ENCODE results near the gene LYPD6B. TPM values are rescaled to one million over a fixed set of nuclear protein-coding genes. Genes with fewer than 3 reads are reported as not detected.

The LYPD6B gene
- total RNA-seq, 1 donor from 2014 or later = not detected

DNA sequence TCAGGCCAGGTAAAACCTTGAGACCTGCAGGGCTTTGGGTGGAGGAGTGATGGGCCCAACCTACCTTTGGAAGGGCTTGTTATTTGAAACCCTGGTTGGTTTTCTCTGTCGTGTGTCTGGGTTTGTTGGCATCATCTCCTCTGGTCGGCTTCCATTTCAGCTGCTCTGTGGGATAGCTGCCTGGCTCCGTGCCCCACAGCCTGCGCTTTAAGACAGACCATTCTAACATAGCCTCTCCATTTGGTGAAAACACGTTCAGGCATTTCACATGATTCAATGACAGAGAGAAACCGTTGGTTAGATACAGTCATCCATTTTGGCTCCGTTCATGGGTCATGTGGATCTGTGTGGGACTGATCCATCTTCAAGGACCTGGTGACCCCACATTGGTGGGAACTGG is 37.0 kb upstream of the LYPD6B start:
- Mint-ChIP-seq H3K4me3 (ENCODE audit: low read depth) (no peak overlapping the region), H3K27ac (no peak overlapping the region), H3K4me1 (ENCODE audit: low read depth) (peaks cover 11% of the 10 kb centered on the region), H3K27me3 (ENCODE audit: low read depth) (no peaks in the 10 kb centered on the region), H3K36me3 (ENCODE audit: low read depth) (peaks cover 9% of the 10 kb centered on the region), H3K9me3 (no peaks in the 10 kb centered on the region)
- intact Hi-C loops (cut with micrococcal nuclease) = loop anchor here (5.0 kb wide), 1 partner anchor 124 kb away; the partner anchor contains the start of gene KIF5C
- DNase-seq (ENCODE audit: low spot score) = no peak

- no peaks in the 10 kb centered on the region for H3K27me3 Mint-ChIP-seq (ENCODE audit: low read depth)
Measured at GRCh38 chr2:149002378-149002890, 36.1 kb upstream of the LYPD6B start.

DNA sequence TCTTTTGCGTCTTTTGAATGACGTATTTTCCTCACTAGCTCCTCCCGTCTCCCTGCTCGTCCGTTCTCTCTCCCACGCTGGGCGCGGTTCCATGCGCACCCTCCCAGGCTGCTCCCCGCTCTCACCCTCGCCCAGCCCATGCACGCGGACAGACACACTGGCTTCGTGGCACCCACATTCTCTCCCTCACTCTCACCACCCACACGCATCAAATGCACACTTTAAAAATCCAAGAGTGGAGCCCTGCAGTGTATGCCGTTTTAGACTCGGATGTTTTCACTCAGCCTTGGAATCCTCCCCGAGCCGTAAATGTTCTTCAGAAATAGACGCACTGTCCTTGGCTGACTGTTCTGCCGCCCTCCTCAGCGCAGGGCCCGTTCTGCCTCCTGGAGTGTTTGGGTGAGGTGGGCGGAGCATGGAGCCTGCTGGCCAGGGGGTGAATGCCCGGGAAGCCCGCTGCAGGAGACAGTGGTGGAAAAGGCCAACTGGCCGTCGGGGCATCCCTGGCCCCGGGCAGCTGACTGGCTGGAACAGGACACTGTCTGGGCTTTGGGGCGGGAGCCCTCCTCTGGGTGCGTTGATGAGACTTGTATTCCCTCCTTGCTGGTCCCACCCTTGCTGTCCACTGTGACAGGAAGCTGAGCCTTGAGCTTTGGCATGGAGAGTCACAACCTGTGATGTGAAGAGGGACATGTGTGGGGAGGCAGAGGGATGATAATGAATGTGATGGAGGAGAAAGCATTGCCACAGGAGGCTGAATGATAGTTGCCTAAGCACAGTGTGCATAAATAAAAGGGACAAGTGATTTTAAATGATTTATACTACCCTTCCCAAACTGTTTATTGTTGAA is 35.4 kb upstream of the LYPD6B start:
- H3K9me3 Mint-ChIP-seq = no peaks in the 10 kb centered on the region
- no peak for DNase-seq (ENCODE audit: low spot score)
- intact Hi-C loops (cut with micrococcal nuclease) = loop anchor here (5.0 kb wide), 1 partner anchor 126 kb away; the partner anchor contains the start of gene KIF5C
- no peak overlapping the region for H3K27ac Mint-ChIP-seq
- peaks cover 11% of the 10 kb centered on the region for H3K4me1 Mint-ChIP-seq (ENCODE audit: low read depth)
- H3K4me3 Mint-ChIP-seq (ENCODE audit: low read depth) = no peak overlapping the region
- peaks cover 9% of the 10 kb centered on the region for H3K36me3 Mint-ChIP-seq (ENCODE audit: low read depth)
- no peaks in the 10 kb centered on the region for H3K27me3 Mint-ChIP-seq (ENCODE audit: low read depth)

More at GRCh38 chr2:149002378-149002890, 36.1 kb upstream of the LYPD6B start:
- intact Hi-C loops (cut with micrococcal nuclease) = loop anchor here (5.0 kb wide), 1 partner anchor 125 kb away; the partner anchor contains the start of gene KIF5C
- H3K27ac Mint-ChIP-seq = no peak overlapping the region
- H3K36me3 Mint-ChIP-seq (ENCODE audit: low read depth) = peaks cover 9% of the 10 kb centered on the region
- no peaks in the 10 kb centered on the region for H3K9me3 Mint-ChIP-seq
- H3K4me3 Mint-ChIP-seq (ENCODE audit: low read depth) = no peak overlapping the region
- peaks cover 11% of the 10 kb centered on the region for H3K4me1 Mint-ChIP-seq (ENCODE audit: low read depth)
- DNase-seq (ENCODE audit: low spot score) = no peak

- H3K27ac Mint-ChIP-seq = no peak overlapping the region
- no peaks in the 10 kb centered on the region for H3K9me3 Mint-ChIP-seq
- peaks cover 11% of the 10 kb centered on the region for H3K4me1 Mint-ChIP-seq (ENCODE audit: low read depth)
- H3K27me3 Mint-ChIP-seq (ENCODE audit: low read depth) = no peaks in the 10 kb centered on the region
- H3K36me3 Mint-ChIP-seq (ENCODE audit: low read depth) = peaks cover 9% of the 10 kb centered on the region
- DNase-seq (ENCODE audit: low spot score) = no peak
- H3K4me3 Mint-ChIP-seq (ENCODE audit: low read depth) = no peak overlapping the region
- intact Hi-C loops (cut with micrococcal nuclease) = loop anchor here (5.0 kb wide), 1 partner anchor 128 kb away; the partner anchor contains the start of gene KIF5C
Measured at GRCh38 chr2:149004836-149005235, 33.7 kb upstream of the LYPD6B start.

GRCh38 chr2:149005471-149006077 is 32.9 kb upstream of the LYPD6B start:
- peaks cover 3% of the 10 kb centered on the region for H3K4me1 Mint-ChIP-seq (ENCODE audit: low read depth)

GRCh38 chr2:149006883-149007543 is 31.5 kb upstream of the LYPD6B start:
- intact Hi-C loops (cut with micrococcal nuclease) = no loop called here
- Mint-ChIP-seq H3K27ac (no peak overlapping the region), H3K4me3 (ENCODE audit: low read depth) (no peak overlapping the region), H3K4me1 (ENCODE audit: low read depth) (no peaks in the 10 kb centered on the region), H3K9me3 (no peaks in the 10 kb centered on the region), H3K36me3 (ENCODE audit: low read depth) (peaks cover 8% of the 10 kb centered on the region), H3K27me3 (ENCODE audit: low read depth) (no peaks in the 10 kb centered on the region)
- DNase-seq (ENCODE audit: low spot score) = no peak

More at GRCh38 chr2:149005471-149006077, 32.9 kb upstream of the LYPD6B start:
- Mint-ChIP-seq H3K9me3 (no peaks in the 10 kb centered on the region), H3K36me3 (ENCODE audit: low read depth) (peaks cover 12% of the 10 kb centered on the region), H3K4me3 (ENCODE audit: low read depth) (no peak overlapping the region), H3K27me3 (ENCODE audit: low read depth) (no peaks in the 10 kb centered on the region), H3K27ac (no peak overlapping the region)
- no peak for DNase-seq (ENCODE audit: low spot score)
- intact Hi-C loops (cut with micrococcal nuclease) = no loop called here

DNA sequence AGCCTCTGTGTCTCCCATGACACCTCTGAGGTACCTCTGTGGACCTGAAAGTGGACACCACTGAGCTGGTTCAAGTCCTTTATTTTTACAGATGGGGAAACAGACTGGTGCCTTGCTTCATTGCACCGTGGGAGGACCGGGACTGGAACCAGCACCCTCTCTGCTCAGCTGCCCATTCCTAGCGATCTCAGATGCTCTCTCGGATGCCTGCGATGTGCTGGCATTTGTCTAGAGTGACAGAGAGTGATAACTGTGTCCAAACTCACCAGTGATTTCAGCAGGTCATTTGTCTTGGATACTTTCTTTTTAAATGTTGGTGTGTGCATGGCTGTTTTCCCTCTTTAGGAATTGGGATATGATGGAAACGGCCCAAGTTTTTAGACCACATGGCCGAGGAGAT is 30.1 kb upstream of the LYPD6B start:
- H3K4me1 Mint-ChIP-seq (ENCODE audit: low read depth) = no peaks in the 10 kb centered on the region
- no peaks in the 10 kb centered on the region for H3K27me3 Mint-ChIP-seq (ENCODE audit: low read depth)
- H3K4me3 Mint-ChIP-seq (ENCODE audit: low read depth) = no peak overlapping the region
- peaks cover 3% of the 10 kb centered on the region for H3K36me3 Mint-ChIP-seq (ENCODE audit: low read depth)
- no peaks in the 10 kb centered on the region for H3K9me3 Mint-ChIP-seq
- H3K27ac Mint-ChIP-seq = no peak overlapping the region
- intact Hi-C loops (cut with micrococcal nuclease) = no loop called here
- no peak for DNase-seq (ENCODE audit: low spot score)

- H3K4me3 Mint-ChIP-seq (ENCODE audit: low read depth) = no peak overlapping the region
- intact Hi-C loops (cut with micrococcal nuclease) = no loop called here
- H3K27me3 Mint-ChIP-seq (ENCODE audit: low read depth) = no peaks in the 10 kb centered on the region
- no peak for DNase-seq (ENCODE audit: low spot score)
- H3K36me3 Mint-ChIP-seq (ENCODE audit: low read depth) = peaks cover 3% of the 10 kb centered on the region
- no peaks in the 10 kb centered on the region for H3K4me1 Mint-ChIP-seq (ENCODE audit: low read depth)
- no peaks in the 10 kb centered on the region for H3K9me3 Mint-ChIP-seq
- no peak overlapping the region for H3K27ac Mint-ChIP-seq
Measured at GRCh38 chr2:149009576-149010461, 28.7 kb upstream of the LYPD6B start.

- no peaks in the 10 kb centered on the region for H3K9me3 Mint-ChIP-seq
- no peak overlapping the region for H3K4me3 Mint-ChIP-seq (ENCODE audit: low read depth)
- H3K36me3 Mint-ChIP-seq (ENCODE audit: low read depth) = peaks cover 3% of the 10 kb centered on the region
- H3K4me1 Mint-ChIP-seq (ENCODE audit: low read depth) = peaks cover 3% of the 10 kb centered on the region
- intact Hi-C loops (cut with micrococcal nuclease) = no loop called here
- no peaks in the 10 kb centered on the region for H3K27me3 Mint-ChIP-seq (ENCODE audit: low read depth)
- H3K27ac Mint-ChIP-seq = no peak overlapping the region
- DNase-seq (ENCODE audit: low spot score) = no peak
Measured at GRCh38 chr2:149012545-149012944, 26.0 kb upstream of the LYPD6B start.

DNA sequence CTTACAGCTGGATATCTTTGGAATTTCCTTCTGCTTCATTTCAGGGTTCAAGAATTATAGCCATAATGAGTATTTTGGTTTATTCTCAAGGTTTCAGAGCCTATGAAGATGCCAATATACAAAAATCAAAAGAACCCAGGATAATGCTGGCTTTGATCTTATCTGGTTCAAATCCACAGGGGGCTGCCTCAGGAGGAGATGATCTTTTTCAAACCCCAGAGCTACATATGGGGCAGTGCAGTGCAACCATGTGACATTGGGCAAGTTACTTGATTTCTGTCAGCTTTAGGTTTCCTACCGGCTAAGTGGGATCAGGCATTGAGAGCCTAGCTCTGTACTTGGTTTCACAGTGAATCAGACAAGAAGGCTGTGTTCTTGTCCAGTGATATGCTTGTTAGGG is 23.0 kb upstream of the LYPD6B start:
- Mint-ChIP-seq H3K4me1 (ENCODE audit: low read depth) (peaks cover 3% of the 10 kb centered on the region), H3K36me3 (ENCODE audit: low read depth) (no peaks in the 10 kb centered on the region), H3K4me3 (ENCODE audit: low read depth) (no peak overlapping the region), H3K27ac (no peak overlapping the region), H3K9me3 (no peaks in the 10 kb centered on the region), H3K27me3 (ENCODE audit: low read depth) (no peaks in the 10 kb centered on the region)
- DNase-seq (ENCODE audit: low spot score) = no peak
- intact Hi-C loops (cut with micrococcal nuclease) = loop anchor here (5.0 kb wide), 1 partner anchor 297 kb away; no protein-coding TSS in a partner anchor

DNA sequence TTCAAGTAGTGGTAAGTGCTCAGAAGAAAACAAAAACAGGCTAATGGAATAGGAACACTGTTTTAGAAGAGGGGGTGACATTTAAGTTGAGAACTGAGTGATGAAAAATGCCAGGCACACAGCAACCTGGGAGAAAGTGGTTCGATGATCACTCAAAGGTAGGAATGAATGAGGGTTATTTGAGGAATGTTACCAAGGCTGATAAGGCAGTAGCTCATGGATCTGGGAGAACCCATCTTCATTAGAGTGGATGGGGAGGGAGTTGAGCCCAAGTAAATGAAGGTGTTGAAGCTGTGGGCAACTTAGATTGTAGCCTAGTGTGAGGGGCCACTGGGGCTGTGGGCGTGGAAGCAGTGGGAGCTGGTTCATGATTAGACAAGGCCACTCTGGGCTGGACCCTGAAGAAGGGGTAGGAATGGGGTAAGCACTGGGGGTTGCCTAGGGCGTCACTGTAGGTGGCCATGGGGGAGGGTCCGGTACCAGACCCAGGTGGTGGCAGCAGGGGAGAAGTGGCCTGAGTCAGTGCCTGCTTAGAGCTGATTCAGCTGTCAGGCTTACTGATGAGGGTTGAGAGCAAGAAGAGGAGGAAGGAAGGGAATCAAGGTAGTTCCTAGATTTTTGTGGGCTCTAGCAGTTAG is 22.5 kb upstream of the LYPD6B start:
- Mint-ChIP-seq H3K27me3 (ENCODE audit: low read depth) (no peaks in the 10 kb centered on the region), H3K9me3 (no peaks in the 10 kb centered on the region), H3K4me3 (ENCODE audit: low read depth) (no peak overlapping the region), H3K4me1 (ENCODE audit: low read depth) (peaks cover 3% of the 10 kb centered on the region), H3K27ac (no peak overlapping the region), H3K36me3 (ENCODE audit: low read depth) (no peaks in the 10 kb centered on the region)
- no peak for DNase-seq (ENCODE audit: low spot score)
- intact Hi-C loops (cut with micrococcal nuclease) = loop anchor here (5.0 kb wide), 1 partner anchor 296 kb away; no protein-coding TSS in a partner anchor

All from activated T-helper 2 cell treated with anti-CD3 and anti-CD28 coated beads, Interferon-gamma antibody, Interleukin-2, Interleukin-4, amounts not matched to agents 10 μg/mL and 5 μg/mL and 100 μg/mL, durations not matched to agents 14 hours and 24 hours and 36 hours (primary cell).